ENCODE data around the gene ULBP1.
"Not testable (repeated sequence)": the region's sequence is repeated elsewhere in the genome, so short reads cannot be mapped to it uniquely, and the experiment has no call there.

The ULBP1 gene

GRCh38 chr6:149963462-149964307, at the start of gene ULBP1:
ULBP1 (plus strand) TSS chr6:149963943; CDS start chr6:149964050, 107 bp downstream.
- peak; percentile 82 to 93 for DNase-seq

GRCh38 chr6:149915970-149916865, 47.5 kb upstream of the ULBP1 start:
- DNase-seq = no peak

DNA sequence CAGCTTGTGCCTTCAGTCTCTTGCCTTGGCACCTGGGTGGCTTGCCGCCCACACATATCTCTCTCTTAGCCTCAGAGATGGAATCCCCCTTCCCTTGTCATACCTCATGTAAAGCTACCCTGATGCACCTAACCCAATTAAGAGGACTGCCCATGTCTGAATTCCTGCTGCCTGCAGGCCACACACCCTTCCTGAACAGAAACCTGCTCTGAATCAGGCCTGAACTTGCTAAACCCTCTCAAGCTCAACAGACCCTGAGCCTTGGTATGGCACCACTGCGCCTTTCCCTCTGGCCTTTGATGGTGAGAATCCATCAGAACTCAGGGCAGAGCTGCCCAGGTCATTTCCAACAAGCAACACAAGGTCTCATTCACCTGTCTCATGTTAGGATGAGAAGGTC, 46.1 kb upstream of the ULBP1 start:
- no peak for DNase-seq

GRCh38 chr6:149918151-149918905, 45.4 kb upstream of the ULBP1 start:
- no peak for DNase-seq

GRCh38 chr6:149919126-149919833, 44.5 kb upstream of the ULBP1 start:
- DNase-seq = not testable (repeated sequence)

DNA sequence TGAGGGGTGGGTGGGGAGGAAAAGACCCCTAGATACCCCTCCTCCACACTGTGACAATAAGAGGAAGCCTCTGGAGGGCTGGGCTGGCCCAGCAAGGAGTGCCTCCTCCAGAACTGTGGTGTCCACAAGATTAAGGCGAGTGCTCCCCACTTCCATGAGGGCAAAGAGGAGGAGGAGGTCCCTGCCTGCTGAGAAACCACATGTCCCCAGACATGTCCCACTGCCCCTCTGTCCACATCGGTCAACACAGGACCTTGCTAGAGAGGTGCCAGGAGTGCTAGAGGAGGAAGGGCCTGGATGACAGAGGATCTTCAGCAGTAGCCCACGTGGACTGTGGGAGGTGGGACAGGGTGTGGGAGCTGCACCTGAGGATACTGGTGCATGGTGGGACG, 43.9 kb upstream of the ULBP1 start:
- no peak for DNase-seq

GRCh38 chr6:149921361-149921760, 42.4 kb upstream of the ULBP1 start:
- DNase-seq = no peak

GRCh38 chr6:149922091-149922490, 41.7 kb upstream of the ULBP1 start:
- not testable (repeated sequence) for DNase-seq

- peak; percentile 82 to 92 for DNase-seq
Observed at GRCh38 chr6:149922642-149923326, 41.0 kb upstream of the ULBP1 start, which contains the start of gene RAET1G. RAET1G (minus strand) TSS chr6:149923121; CDS start chr6:149923010, 111 bp downstream.

GRCh38 chr6:149923327-149923986, 40.3 kb upstream of the ULBP1 start:
- DNase-seq = no peak

DNA sequence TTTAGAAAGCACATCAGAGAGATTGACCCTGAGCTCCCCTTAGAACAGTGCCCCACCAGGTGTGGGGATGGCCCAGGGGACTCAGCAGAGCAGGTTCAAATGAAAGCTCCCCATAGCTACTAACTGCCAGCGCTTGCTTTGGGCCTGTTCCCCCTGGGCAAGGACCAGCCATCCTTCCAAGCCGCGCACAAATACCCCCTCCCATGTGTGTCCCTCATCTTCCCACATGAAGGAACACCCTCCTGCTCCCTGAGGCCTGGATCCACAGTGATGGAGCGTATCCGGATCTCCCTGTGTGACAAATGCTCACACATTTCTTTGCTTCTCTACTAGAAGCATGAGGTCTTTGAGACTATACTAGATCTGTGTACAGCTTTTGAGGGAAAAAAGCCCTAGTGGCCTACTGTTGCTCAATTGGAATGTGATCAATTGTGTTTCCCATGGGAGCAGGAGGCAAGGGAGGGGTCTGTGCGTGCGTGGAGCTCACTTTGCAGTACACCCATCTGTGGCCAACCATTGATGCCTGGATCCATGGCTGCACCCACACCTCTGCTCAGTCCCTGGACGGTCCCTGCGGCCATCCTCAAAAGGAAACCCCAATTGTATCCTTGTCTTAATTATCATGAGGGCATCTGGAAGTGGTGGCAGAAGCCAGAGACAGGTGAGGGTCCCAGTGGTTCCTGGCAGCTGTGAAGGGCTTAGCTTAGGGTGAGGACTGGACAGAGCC, 39.4 kb upstream of the ULBP1 start:
- DNase-seq = no peak

DNA sequence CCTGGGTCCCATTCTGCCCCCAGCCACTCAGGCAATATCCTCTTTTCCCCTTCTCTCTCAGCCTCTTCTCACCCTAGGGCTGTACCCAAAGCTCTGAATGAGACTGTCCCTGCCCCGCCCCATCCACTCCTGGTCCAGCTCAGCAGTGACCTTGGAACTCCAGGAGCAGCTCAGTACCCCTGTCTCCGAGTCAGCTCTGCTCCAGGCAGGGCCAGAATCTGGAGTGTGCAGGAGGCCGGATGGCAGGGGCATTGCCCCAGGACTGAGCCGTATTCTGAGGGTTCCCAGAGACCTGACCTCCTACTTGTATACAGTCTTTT, 38.9 kb upstream of the ULBP1 start:
- DNase-seq = no peak

DNA sequence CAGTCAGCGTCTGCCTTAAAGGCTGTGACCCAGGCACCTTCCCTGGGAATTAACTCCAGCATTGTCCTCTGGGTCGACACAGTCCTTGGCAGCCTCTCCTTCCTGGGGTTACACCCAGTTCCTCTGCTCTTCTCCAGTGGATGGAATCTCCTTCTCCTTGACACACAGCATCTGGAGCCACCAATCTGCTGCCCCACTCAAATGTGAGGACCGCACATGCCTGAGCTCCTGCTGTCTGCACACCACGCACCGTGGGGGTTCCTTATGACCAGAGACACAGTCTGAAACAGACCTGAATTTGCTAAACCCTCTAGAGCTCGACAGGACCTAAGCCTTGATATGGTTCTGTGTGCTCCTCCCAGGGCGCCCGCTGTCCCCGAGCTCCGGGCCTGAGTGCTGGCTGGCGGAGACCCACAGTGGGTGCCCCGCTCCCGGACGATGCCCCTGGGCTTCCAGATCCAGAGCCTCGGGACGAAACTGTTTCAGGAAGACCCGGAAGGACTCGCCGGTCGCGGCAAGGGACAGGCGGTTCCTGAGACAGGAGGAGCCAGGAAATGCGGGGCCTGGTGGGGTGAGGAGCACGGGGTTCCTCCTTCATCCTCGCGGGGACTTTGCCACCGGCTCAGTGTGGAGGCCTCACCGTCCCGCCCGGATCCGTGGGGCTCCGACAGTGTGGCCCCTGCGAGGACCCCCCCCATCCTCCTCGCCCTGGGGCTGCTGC, 38.3 kb upstream of the ULBP1 start:
- DNase-seq = peak; percentile 46 to 53

- DNase-seq = peak; percentile 84 to 88
Observed at GRCh38 chr6:149925974-149926777, 37.6 kb upstream of the ULBP1 start.

- not testable (repeated sequence) for DNase-seq
Observed at GRCh38 chr6:149927025-149927424, 36.7 kb upstream of the ULBP1 start.

DNA sequence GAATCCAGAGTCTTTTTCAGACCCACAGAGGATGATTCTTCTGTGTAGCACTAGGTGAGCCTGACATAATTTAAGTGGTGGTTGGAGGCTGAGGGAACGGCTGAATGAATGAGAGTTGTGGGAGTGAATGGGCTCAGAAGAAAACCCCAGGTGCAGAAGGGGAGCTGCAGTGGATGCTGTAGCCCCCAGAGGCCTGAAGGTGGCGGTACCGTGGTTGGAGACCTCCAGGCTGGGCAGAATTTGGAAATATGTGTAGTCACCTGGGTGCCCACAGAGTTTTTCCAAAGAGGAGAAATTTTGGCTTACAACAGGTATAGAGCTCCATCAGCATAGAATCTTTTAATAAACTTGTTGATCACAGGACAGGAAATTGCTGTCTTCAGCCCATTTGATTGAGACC, 34.3 kb upstream of the ULBP1 start:
- peak; percentile 27 to 32 for DNase-seq

DNA sequence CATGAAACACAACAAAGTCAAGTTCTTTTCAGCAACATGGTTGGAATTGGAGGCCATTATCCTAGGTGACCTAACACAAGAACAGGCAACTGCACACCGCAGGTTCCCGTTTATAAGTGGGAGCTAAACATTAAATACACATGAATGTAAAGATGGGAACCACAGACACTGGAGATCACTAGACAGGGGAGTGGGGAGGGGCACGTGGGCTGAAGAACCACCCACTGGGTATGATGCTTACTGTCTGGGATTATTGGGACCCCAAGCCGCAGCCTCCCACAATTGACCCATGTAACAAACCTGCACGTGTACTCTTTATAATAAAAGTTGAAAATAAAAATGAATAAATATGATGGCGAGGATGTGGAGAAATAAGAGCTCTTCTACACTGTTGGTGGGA, 32.2 kb upstream of the ULBP1 start:
- no peak for DNase-seq

DNA sequence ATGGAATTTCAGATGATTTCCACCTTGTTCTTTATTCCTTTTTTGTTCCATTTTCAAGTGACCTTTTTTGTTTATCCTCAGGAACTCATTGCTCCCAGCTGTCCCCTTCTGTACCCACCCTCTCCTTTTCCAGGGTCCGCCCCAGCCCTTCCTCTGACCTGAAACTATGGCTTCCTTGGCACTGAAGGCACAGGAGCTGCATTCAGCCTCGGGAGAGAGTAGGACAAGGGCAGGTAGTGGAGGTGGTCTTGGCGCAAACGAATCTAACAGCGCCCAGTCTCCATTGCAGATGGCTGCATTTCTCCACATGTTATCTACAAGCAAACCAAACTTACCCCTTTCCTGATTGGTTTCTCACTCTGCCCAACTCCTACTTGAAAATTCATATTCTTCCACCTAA, 30.7 kb upstream of the ULBP1 start:
- DNase-seq = no peak

- DNase-seq = no peak
Observed at GRCh38 chr6:149933461-149933860, 30.3 kb upstream of the ULBP1 start.
